BLaER1 treated with 17β-estradiol and CSF1 and Interleukin-3, amounts not matched to agents 10 nM and 100 nM (cell line): ENCODE measurements around the gene EYA2.

ENCODE experiments used
- H3K27ac ChIP-seq, 11 experiments: shearing (Covaris generic); formaldehyde crosslinking; 2 replicates each; pipeline ENCODE4 v1.8.1; 2022
- H3K27me3 ChIP-seq, 11 experiments: shearing (Covaris generic); formaldehyde crosslinking; 2 replicates each; pipeline ENCODE4 v1.8.1; 2022
- H3K36me3 ChIP-seq, 11 experiments: shearing (Covaris generic); formaldehyde crosslinking; 2 replicates each; pipeline ENCODE4 v1.8.1; 2022
- H3K4me1 ChIP-seq, 10 experiments: shearing (Covaris generic); formaldehyde crosslinking; 2 replicates each; pipeline ENCODE4 v1.8.1; 2022
- H3K4me2 ChIP-seq, 11 experiments: shearing (Covaris generic); formaldehyde crosslinking; 2 replicates each; pipeline ENCODE4 v1.8.1; 2022
- H3K4me3 ChIP-seq, 10 experiments: shearing (Covaris generic); formaldehyde crosslinking; 2 replicates each; pipeline ENCODE4 v1.8.1; 2022
- H3K9ac ChIP-seq, 11 experiments: shearing (Covaris generic); formaldehyde crosslinking; 2 replicates each; pipeline ENCODE4 v1.8.1; 2022
- H3K9me3 ChIP-seq, 11 experiments: shearing (Covaris generic); formaldehyde crosslinking; replicated peaks in 1 of 11; 2 replicates each; pipeline ENCODE4 v1.8.1; 2022
- H4K20me1 ChIP-seq, 11 experiments: shearing (Covaris generic); formaldehyde crosslinking; 2 replicates each; pipeline ENCODE4 v1.8.1; 2022
- Cebpa-rat ChIP-seq, 11 experiments: shearing (Covaris generic); IDR thresholded peaks; 2 replicates each; pipeline ENCODE4 v1.8.1; 2022

Gene EYA2

DNA sequence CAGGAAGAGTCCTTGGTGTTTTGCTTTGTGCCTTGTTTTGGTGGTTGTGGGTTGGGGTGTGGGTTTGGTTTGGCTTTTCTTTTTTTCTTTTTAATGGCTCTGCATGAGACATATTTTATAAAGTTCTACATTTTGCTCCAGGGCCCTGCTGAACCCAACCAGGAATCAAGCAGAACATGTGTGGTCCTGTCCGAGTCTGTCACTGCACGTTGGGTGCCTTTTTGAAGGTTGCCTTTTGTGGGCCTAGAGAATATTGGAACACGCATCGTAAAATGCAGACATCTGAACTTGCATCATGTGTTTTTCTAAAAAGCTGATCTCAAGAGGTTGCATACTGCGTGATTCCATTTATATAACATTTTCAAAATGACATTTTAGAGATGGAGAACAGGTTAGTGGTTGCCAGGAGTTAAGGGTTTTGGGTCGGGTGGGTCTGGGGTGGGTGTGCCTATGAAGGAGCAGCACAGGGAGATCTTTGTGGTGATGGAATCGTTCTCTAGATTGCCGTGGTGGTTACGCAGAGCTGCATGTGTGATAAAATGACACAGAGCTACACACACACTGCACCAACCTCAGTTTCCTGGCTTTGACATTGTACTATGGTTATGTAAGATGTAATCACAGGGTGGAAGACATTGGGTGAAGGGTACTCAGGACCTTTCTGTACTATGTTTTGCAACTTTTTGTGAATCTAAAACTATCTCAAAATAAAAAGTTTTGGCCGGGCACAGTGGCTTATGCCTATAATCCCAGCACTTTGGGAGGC, 80.2 kb downstream of the EYA2 start:
- no peaks in the 10 kb centered on the region for H4K20me1 ChIP-seq
- no peak overlapping the region for H3K4me3 ChIP-seq
- H3K4me1 ChIP-seq = peaks cover 12 to 26% (median 16%) of the 10 kb centered on the region in 10 experiments
- H3K27me3 ChIP-seq = no peaks in the 10 kb centered on the region
- H3K9ac ChIP-seq = no peak overlapping the region
- no peak overlapping the region for H3K27ac ChIP-seq
- no peak for TF ChIP-seq Cebpa-rat (IDR thresholded peaks at IDR 0.05)
- H3K4me2 ChIP-seq = no peak overlapping the region
- no peaks in the 10 kb centered on the region for H3K36me3 ChIP-seq
- H3K9me3 ChIP-seq = no peaks in the 10 kb centered on the region

- no peak for TF ChIP-seq Cebpa-rat (IDR thresholded peaks at IDR 0.05)
- Histone ChIP-seq H3K9ac (no peak overlapping the region), H3K27ac (no peak overlapping the region), H3K4me3 (no peak overlapping the region), H3K27me3 (no peaks in the 10 kb centered on the region), H3K36me3 (no peaks in the 10 kb centered on the region), H3K4me2 (no peak overlapping the region), H3K9me3 (no peaks in the 10 kb centered on the region; a peak in 1 of 22 replicates), H4K20me1 (no peaks in the 10 kb centered on the region), H3K4me1 (peaks cover 12 to 20% (median 16%) of the 10 kb centered on the region in 10 experiments)
Measured at GRCh38 chr20:46975976-46976375, 81.3 kb downstream of the EYA2 start.

DNA sequence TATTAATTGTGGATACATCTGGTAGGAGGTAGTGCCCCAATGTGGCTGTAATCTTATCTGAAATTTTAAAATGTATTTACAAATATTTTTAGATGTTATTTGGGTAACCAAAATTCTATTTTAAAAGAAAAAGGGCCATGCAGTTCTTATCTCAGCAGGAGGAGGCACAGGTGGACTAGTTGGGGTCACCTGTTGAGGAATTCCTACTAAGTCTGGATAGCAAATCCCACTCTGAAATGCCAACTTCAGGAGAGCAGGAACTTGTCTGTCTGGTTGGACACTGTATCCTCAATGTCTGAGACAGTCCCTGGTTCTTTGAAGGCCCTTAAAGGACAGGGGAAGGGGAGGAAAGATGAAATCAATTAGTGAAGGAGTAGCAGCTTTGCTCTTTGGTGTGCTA, 82.6 kb downstream of the EYA2 start:
- Histone ChIP-seq H3K4me2 (no peak overlapping the region), H3K9ac (no peak overlapping the region), H3K4me1 (peaks cover 12 to 19% (median 16%) of the 10 kb centered on the region in 10 experiments), H3K36me3 (no peaks in the 10 kb centered on the region), H3K9me3 (peaks cover 1 to 3% (median 2%) of the 10 kb centered on the region in 11 experiments; a peak in 18 of 22 replicates), H4K20me1 (no peaks in the 10 kb centered on the region), H3K27me3 (no peaks in the 10 kb centered on the region), H3K4me3 (no peak overlapping the region), H3K27ac (no peak overlapping the region)
- TF ChIP-seq Cebpa-rat (IDR thresholded peaks at IDR 0.05) = no peak

GRCh38 chr20:46977909-46978588, 83.4 kb downstream of the EYA2 start:
- Histone ChIP-seq H4K20me1 (no peaks in the 10 kb centered on the region), H3K9ac (no peak overlapping the region), H3K36me3 (no peaks in the 10 kb centered on the region), H3K4me1 (peaks cover 12 to 19% (median 16%) of the 10 kb centered on the region in 10 experiments), H3K4me2 (peak overlapping the region in 2 of 11 experiments; percentile 65 to 78; a peak in 1 of 22 replicates), H3K9me3 (peaks cover 10 to 12% (median 10%) of the 10 kb centered on the region in 11 experiments), H3K27ac (no peak overlapping the region), H3K4me3 (no peak overlapping the region), H3K27me3 (no peaks in the 10 kb centered on the region)
- no peak for TF ChIP-seq Cebpa-rat (IDR thresholded peaks at IDR 0.05)

DNA sequence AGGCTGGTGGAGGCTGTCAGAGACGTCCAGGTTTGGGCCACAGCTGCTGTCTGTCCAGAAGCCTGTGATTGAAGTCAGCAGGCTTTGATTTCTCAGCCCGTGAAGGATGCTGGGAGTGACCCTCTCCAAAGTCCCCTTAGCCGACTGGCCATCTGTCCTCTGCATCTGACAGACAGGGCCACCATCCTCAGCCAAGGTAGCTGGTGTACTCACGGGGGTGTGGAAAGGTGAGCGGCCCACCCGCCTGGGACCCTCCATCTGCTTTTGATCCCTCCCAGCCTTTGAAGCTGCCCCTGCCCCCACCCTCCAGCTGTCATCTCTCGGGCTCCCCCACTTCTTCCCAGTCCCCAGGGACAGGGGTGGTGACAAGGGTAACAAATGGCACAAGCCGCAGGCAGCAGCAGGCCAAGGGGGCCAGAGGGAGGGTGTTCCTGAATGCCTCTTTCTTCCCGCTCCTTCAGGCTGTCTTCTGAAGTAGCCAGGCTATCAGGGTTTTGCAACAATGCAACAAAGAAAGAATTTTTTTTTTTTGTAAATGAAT, 84.4 kb downstream of the EYA2 start:
- Histone ChIP-seq H3K4me3 (no peak overlapping the region), H3K27me3 (no peaks in the 10 kb centered on the region), H4K20me1 (no peaks in the 10 kb centered on the region), H3K36me3 (no peaks in the 10 kb centered on the region), H3K27ac (no peak overlapping the region), H3K4me1 (peaks cover 12 to 19% (median 16%) of the 10 kb centered on the region in 10 experiments), H3K4me2 (peak overlapping the region; percentile 50 to 79 (median 69)), H3K9ac (peak overlapping the region in 1 of 11 experiments; percentile 39; a peak in 1 of 22 replicates), H3K9me3 (peaks cover 17 to 21% (median 19%) of the 10 kb centered on the region in 11 experiments)
- TF ChIP-seq Cebpa-rat (IDR thresholded peaks at IDR 0.05) = no peak

DNA sequence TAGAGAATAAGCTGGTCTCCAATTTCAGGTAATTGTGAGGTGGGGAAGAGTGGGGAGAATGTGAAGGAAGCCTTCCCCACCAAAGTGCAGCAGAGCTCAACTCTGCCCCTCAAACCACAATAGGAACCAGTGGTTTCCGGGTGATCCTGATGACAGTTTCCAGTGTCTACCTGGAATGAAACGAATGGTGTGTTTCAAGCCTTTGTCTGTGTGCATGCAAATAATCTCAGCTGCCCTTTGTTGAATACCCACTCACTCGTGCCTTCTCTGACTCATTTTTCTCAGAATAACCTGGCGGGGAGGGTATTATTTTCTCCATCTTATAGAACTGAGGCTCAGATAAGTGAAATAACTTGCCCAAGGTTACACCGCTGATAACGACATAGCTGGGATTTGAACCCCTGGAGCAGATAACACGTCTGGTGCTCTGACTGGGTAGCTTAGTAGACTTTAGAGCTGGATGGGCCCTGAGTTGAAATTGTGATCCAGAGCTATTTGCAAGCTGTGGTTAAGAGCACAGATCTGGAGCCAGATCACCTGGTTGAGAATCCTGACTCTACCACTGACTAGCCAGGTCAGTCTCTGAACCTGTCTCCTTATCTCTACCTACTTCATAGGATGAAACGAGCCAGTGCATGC, 85.1 kb downstream of the EYA2 start:
- Histone ChIP-seq H3K27ac (no peak overlapping the region), H3K9me3 (peaks cover 17 to 24% (median 19%) of the 10 kb centered on the region in 11 experiments), H3K9ac (peak overlapping the region in 1 of 11 experiments; percentile 39; a peak in 1 of 22 replicates), H3K4me1 (peaks cover 12 to 19% (median 16%) of the 10 kb centered on the region in 10 experiments), H3K4me3 (no peak overlapping the region), H3K36me3 (no peaks in the 10 kb centered on the region), H3K4me2 (peak overlapping the region; percentile 50 to 79 (median 69)), H4K20me1 (no peaks in the 10 kb centered on the region), H3K27me3 (no peaks in the 10 kb centered on the region)
- no peak for TF ChIP-seq Cebpa-rat (IDR thresholded peaks at IDR 0.05)

DNA sequence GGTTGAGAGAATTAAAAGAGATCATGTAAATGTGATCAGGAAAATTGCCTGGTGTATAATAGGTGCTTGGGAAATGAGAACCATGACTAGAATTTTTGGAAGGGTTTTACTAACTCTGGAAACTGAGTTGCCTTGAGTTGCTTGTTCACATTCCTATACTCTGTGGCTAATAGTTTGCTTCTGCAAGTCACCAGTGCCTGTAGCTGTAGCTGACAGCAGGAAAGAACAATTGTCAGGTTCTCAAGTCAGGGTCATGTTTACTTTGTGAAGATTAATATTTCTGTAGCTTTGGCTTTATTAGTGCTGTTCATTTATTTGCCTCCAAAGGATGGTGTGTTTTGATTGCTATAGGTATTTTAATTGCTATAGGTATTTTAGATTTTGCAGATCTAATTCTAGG, 86.5 kb downstream of the EYA2 start:
- TF ChIP-seq Cebpa-rat (IDR thresholded peaks at IDR 0.05) = no peak
- no peak overlapping the region for H3K4me2 ChIP-seq
- H3K4me1 ChIP-seq = peaks cover 12 to 19% (median 16%) of the 10 kb centered on the region in 10 experiments

DNA sequence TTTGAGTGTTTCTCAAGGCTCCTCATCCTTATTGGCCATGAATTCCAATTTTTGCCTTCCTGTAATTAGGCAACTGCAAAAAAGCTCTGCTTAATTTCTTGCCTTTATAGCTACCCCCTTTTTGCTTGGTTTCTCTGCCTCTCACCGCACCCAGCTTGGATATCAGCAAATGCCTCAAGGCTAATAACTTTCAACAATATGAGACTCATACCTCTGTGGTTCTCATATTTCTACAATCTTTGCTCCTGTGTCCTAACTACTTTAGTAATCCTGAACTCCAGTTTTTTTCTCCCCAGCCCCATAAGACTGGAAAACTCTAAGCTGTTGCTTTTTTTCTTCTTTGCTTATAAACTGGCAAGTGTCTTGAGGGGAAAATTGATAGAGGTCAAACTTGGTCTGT, 88.8 kb downstream of the EYA2 start:
- no peak overlapping the region for H3K4me3 ChIP-seq
- peaks cover 12 to 19% (median 16%) of the 10 kb centered on the region in 10 experiments for H3K4me1 ChIP-seq
- no peaks in the 10 kb centered on the region for H4K20me1 ChIP-seq
- peaks cover 17 to 24% (median 19%) of the 10 kb centered on the region in 11 experiments for H3K9me3 ChIP-seq
- H3K27ac ChIP-seq = no peak overlapping the region
- no peak for TF ChIP-seq Cebpa-rat (IDR thresholded peaks at IDR 0.05)
- no peaks in the 10 kb centered on the region for H3K27me3 ChIP-seq
- no peak overlapping the region for H3K9ac ChIP-seq
- H3K4me2 ChIP-seq = no peak overlapping the region
- no peaks in the 10 kb centered on the region for H3K36me3 ChIP-seq

More for the DNA sequence above, 86.5 kb downstream of the EYA2 start:
- Histone ChIP-seq H3K36me3 (no peaks in the 10 kb centered on the region), H4K20me1 (no peaks in the 10 kb centered on the region), H3K9ac (no peak overlapping the region), H3K9me3 (peaks cover 17 to 24% (median 19%) of the 10 kb centered on the region in 11 experiments), H3K27me3 (no peaks in the 10 kb centered on the region), H3K4me3 (no peak overlapping the region), H3K27ac (no peak overlapping the region)

- no peak overlapping the region for H3K4me3 ChIP-seq
- H3K9me3 ChIP-seq = peaks cover 17 to 24% (median 19%) of the 10 kb centered on the region in 11 experiments
- no peaks in the 10 kb centered on the region for H3K36me3 ChIP-seq
- H3K4me2 ChIP-seq = no peak overlapping the region
- peaks cover 4 to 9% (median 7%) of the 10 kb centered on the region in 10 experiments for H3K4me1 ChIP-seq
- H3K27ac ChIP-seq = no peak overlapping the region
- TF ChIP-seq Cebpa-rat (IDR thresholded peaks at IDR 0.05) = no peak
- H3K9ac ChIP-seq = no peak overlapping the region
- H4K20me1 ChIP-seq = no peaks in the 10 kb centered on the region
- H3K27me3 ChIP-seq = no peaks in the 10 kb centered on the region
Measured at GRCh38 chr20:46984405-46984804, 89.8 kb downstream of the EYA2 start.
